Thymus (tissue), 2 donors: ENCODE measurements around the gene GPR33. TPM values are rescaled to one million over a fixed set of nuclear protein-coding genes. Genes with fewer than 3 reads are reported as not detected.

ENCODE experiments used
- polyA plus RNA-seq: library from polyadenylated mRNA; stranded (reverse); fragments of 200-250 nt; gene quantifications from one replicate; pipeline ENCODE4 v1.2.3, GENCODE V29; 2013
- total RNA-seq: library from RNA; stranded (reverse); fragments of 120-200 nt; gene quantifications from one replicate; pipeline ENCODE4 v1.2.4, GENCODE V29; 2013
- donor health status: healthy.

Gene GPR33
- total and polyA plus RNA-seq, 2 donors = 0.14 TPM; not detected in 1

Other genes with a start within 250 kb of the GPR33 start
- gene HEATR5A, start 67.5 kb downstream of the GPR33 start, total RNA-seq = 10.9 TPM
- 7.5 TPM for gene HEATR5A, start 67.5 kb downstream of the GPR33 start, polyA plus RNA-seq
- 14.5 TPM for gene DTD2, start 30.5 kb downstream of the GPR33 start, total RNA-seq
- 14.4 TPM for gene DTD2, start 30.5 kb downstream of the GPR33 start, polyA plus RNA-seq
- 14.2 TPM for gene NUBPL, start 73.4 kb upstream of the GPR33 start, total RNA-seq
- 7.4 TPM for gene NUBPL, start 73.4 kb upstream of the GPR33 start, polyA plus RNA-seq